H1 (cell line): ENCODE measurements around the gene QSOX1. TPM values are rescaled to one million over a fixed set of nuclear protein-coding genes. Genes with fewer than 3 reads are reported as not detected.

Experiments used
- CTCF ChIA-PET: fragments of 300-600 bp; sonication (Branson Sonifier 250); formaldehyde crosslinking; loops from one replicate; lab custom pipeline; 2021; ENCODE audit not compliant: partially characterized antibody; lab: Charles Lee
- POLR2A ChIA-PET: fragments of 300-600 bp; sonication (Branson Sonifier 250); formaldehyde crosslinking; loops from one replicate; lab custom pipeline; 2021; ENCODE audit warnings: inconsistent platforms; ENCODE audit not compliant: partially characterized antibody; lab: Charles Lee
- DNase-seq, 2 experiments: peaks; one replicate each; pipeline versions ENCODE4 v3.0.0 to v3.0.0-alpha.2; 2010 to 2022; ENCODE audit warnings: low spot score in 2 of 2, low read depth in 1 of 2, mixed read lengths in 1 of 2
- FAIRE-seq: peaks from 2 replicates; lab custom pipeline; 2011; peaks lifted over from hg19 to GRCh38; lab: Jason Lieb, UNC
- H2AFZ ChIP-seq: 2 replicates; pipeline ENCODE4 v1.8.1; 2012; ENCODE audit warnings: low read length, inconsistent platforms
- H2AK5ac ChIP-seq: 2 replicates; pipeline ENCODE4 v1.6.1; 2013; ENCODE audit warnings: low read depth, low read length
- H2BK120ac ChIP-seq: replicated peaks from 2 replicates; pipeline ENCODE3; 2013; ENCODE audit warnings: low read depth, low read length, inconsistent platforms
- H2BK12ac ChIP-seq: 2 replicates; pipeline ENCODE4 v1.6.1; 2013; ENCODE audit warnings: low read depth, low read length
- H2BK15ac ChIP-seq: 2 replicates; pipeline ENCODE4 v1.6.1; 2013; ENCODE audit warnings: low read length
- H2BK20ac ChIP-seq: 2 replicates; pipeline ENCODE4 v1.6.1; 2013; ENCODE audit warnings: low read length
- H2BK5ac ChIP-seq: 2 replicates; pipeline ENCODE4 v1.6.1; 2013; ENCODE audit warnings: low read depth, low read length
- H3K14ac ChIP-seq: 2 replicates; pipeline ENCODE4 v1.6.1; 2013; ENCODE audit warnings: inconsistent platforms; ENCODE audit not compliant: insufficient read length
- H3K18ac ChIP-seq: 2 replicates; pipeline ENCODE4 v1.6.1; 2013; ENCODE audit warnings: low read length; ENCODE audit errors: extremely low read depth
- H3K23ac ChIP-seq: 2 replicates; pipeline ENCODE4 v1.6.1; 2013; ENCODE audit warnings: inconsistent platforms; ENCODE audit not compliant: insufficient read length
- H3K23me2 ChIP-seq: 2 replicates; pipeline ENCODE4 v1.6.1; 2013; ENCODE audit warnings: low read depth, low read length
- H3K27ac ChIP-seq: 2 replicates; pipeline ENCODE4 v1.6.1; 2011; ENCODE audit warnings: low read depth, low read length, inconsistent platforms
- H3K27me3 ChIP-seq, 4 experiments: replicated peaks in 1 of 4; 1 replicate in 1 of 4; 2 replicates in 3 of 4; pipeline versions ENCODE4 v1.6.1 to v1.8.1; 2011 to 2013; ENCODE audit warnings: low read length in 3 of 4, mild to moderate bottlenecking in 3 of 4, inconsistent platforms in 2 of 4, mixed read lengths in 2 of 4, moderate library complexity in 1 of 4; ENCODE audit not compliant: control insufficient read depth in 3 of 4, insufficient read depth in 3 of 4; ENCODE audit errors: extremely low read depth in 1 of 4
- H3K36me3 ChIP-seq, 4 experiments: 2 replicates each; pipeline versions ENCODE4 v1.6.1 to v1.8.1; 2011 to 2013; ENCODE audit warnings: mild to moderate bottlenecking in 4 of 4, low read length in 3 of 4, moderate library complexity in 2 of 4, control low read depth in 1 of 4, inconsistent platforms in 1 of 4; ENCODE audit not compliant: insufficient read depth in 4 of 4, control insufficient read depth in 2 of 4
- H3K4ac ChIP-seq: replicated peaks from 2 replicates; pipeline ENCODE3; 2013; ENCODE audit warnings: low read length, low read depth, mixed read lengths, inconsistent platforms; ENCODE audit not compliant: insufficient read length
- H3K4me1 ChIP-seq, 4 experiments: replicated peaks in 1 of 4; 1 replicate in 1 of 4; 2 replicates in 3 of 4; pipeline versions ENCODE4 v1.6.1 to v1.8.1; 2011 to 2013; ENCODE audit warnings: low read length in 3 of 4, inconsistent platforms in 2 of 4, mixed read lengths in 1 of 4; ENCODE audit not compliant: insufficient read depth in 4 of 4, control insufficient read depth in 3 of 4
- H3K4me2 ChIP-seq, 2 experiments: 2 replicates each; pipeline versions ENCODE4 v1.6.1 to v1.8.1; 2011 to 2013; ENCODE audit warnings: low read depth in 2 of 2, low read length in 2 of 2, control low read depth in 1 of 2, inconsistent platforms in 1 of 2, mild to moderate bottlenecking in 1 of 2; ENCODE audit not compliant: insufficient read depth in 1 of 2
- H3K4me3 ChIP-seq, 4 experiments: fragments of 200-600, 300-600 bp in 1 of 4; sonication (generic), shearing (Covaris generic), sonication (Bioruptor Twin) in 1 of 4; 2 replicates each; pipeline versions ENCODE4 v1.5.1 to v1.8.1; 2011 to 2016; ENCODE audit warnings: low read length in 4 of 4, low read depth in 3 of 4, control low read depth in 2 of 4, inconsistent platforms in 2 of 4, mild to moderate bottlenecking in 2 of 4, mixed read lengths in 1 of 4, moderate library complexity in 1 of 4; ENCODE audit not compliant: insufficient read depth in 2 of 4; ENCODE audit errors: extremely low read depth in 1 of 4
- H3K56ac ChIP-seq: replicated peaks from 2 replicates; pipeline ENCODE3; 2013; ENCODE audit warnings: low read depth, mild to moderate bottlenecking, mixed read lengths, low read length, inconsistent platforms; ENCODE audit not compliant: insufficient read length
- H3K79me1 ChIP-seq: 2 replicates; pipeline ENCODE4 v1.6.1; 2013; ENCODE audit warnings: low read depth, low read length, control low read depth
- H3K79me2 ChIP-seq, 2 experiments: 2 replicates each; pipeline versions ENCODE4 v1.6.1 to v1.8.1; 2012 to 2013; ENCODE audit warnings: low read length in 2 of 2, mild to moderate bottlenecking in 2 of 2, inconsistent platforms in 1 of 2; ENCODE audit not compliant: insufficient read depth in 2 of 2, control insufficient read depth in 1 of 2
- H3K9ac ChIP-seq, 4 experiments: replicated peaks in 1 of 4; 1 replicate in 1 of 4; 2 replicates in 3 of 4; pipeline versions ENCODE4 v1.6.1 to v1.8.1; 2011 to 2013; ENCODE audit warnings: low read depth in 3 of 4, low read length in 3 of 4, control low read depth in 2 of 4, mild to moderate bottlenecking in 2 of 4, moderate library complexity in 2 of 4, inconsistent platforms in 1 of 4; ENCODE audit errors: extremely low read depth in 1 of 4
- H3K9me3 ChIP-seq, 2 experiments: 2 replicates each; pipeline versions ENCODE4 v1.6.1 to v1.8.1; 2012 to 2013; ENCODE audit warnings: mild to moderate bottlenecking in 2 of 2, moderate library complexity in 2 of 2, control low read depth in 1 of 2, inconsistent platforms in 1 of 2, low read depth in 1 of 2, low read length in 1 of 2, mixed read lengths in 1 of 2; ENCODE audit not compliant: insufficient read depth in 2 of 2
- H4K20me1 ChIP-seq, 2 experiments: replicated peaks in 1 of 2; 2 replicates each; pipeline versions ENCODE3 to v1.8.1; 2011 to 2013; ENCODE audit warnings: inconsistent platforms in 2 of 2, low read length in 2 of 2, mild to moderate bottlenecking in 1 of 2; ENCODE audit not compliant: insufficient read depth in 2 of 2, control insufficient read depth in 1 of 2
- H4K5ac ChIP-seq: 2 replicates; pipeline ENCODE4 v1.6.1; 2013; ENCODE audit warnings: low read length, low read depth, mixed read lengths, inconsistent platforms; ENCODE audit not compliant: insufficient read length
- H4K8ac ChIP-seq: 2 replicates; pipeline ENCODE4 v1.8.0; 2013; ENCODE audit warnings: mild to moderate bottlenecking, moderate library complexity, low read length, inconsistent platforms; ENCODE audit not compliant: insufficient read depth; ENCODE audit errors: extremely low read depth
- H4K91ac ChIP-seq: replicated peaks from 2 replicates; pipeline ENCODE3; 2013; ENCODE audit warnings: low read length, mixed read lengths, inconsistent platforms; ENCODE audit not compliant: insufficient read length
- ZNF274 ChIP-seq: IDR thresholded peaks from 2 replicates; pipeline ENCODE4 v1.7.0; 2012; ENCODE audit warnings: low read length, borderline replicate concordance; ENCODE audit errors: extremely low read depth
- WGBS, 2 experiments: shearing (Covaris generic) in 1 of 2; methylation state at CpG; one replicate each; pipeline versions ENCODE4 v1.1.6 to v1.1.7; 2013 to 2015; ENCODE audit warnings: low lambda C conversion rate in 2 of 2, mixed read lengths in 2 of 2, inconsistent platforms in 1 of 2, low coverage in 1 of 2, missing lambda C conversion rate in 1 of 2; ENCODE audit not compliant: insufficient replicate concordance in 2 of 2, insufficient coverage in 1 of 2, insufficient read length in 1 of 2; ENCODE audit errors: extremely low coverage in 1 of 2, missing lambda C conversion rate in 1 of 2; 5-methylcytosine and 5-hydroxymethylcytosine counted together
- polyA plus RNA-seq, 7 experiments: library from polyadenylated mRNA; depleted of rRNA in 3 of 7; stranded (reverse) in 5 of 7; unstranded in 2 of 7; fragments of >200 nt in 5 of 7; fragments of 200-250 nt in 2 of 7; gene quantifications; 1 replicate in 5 of 7; 2 replicates in 1 of 7; 4 replicates in 1 of 7; pipeline versions ENCODE4 v1.2.1 to v1.2.3, GENCODE V29; 2011 to 2013; ENCODE audit warnings: missing spikeins in 2 of 7, mixed read lengths in 2 of 7
- total RNA-seq: library from RNA; stranded (reverse); fragmentation: NEBNext Ultra II Directional; extraction: Animal tissue kit (Norgen Biotek cat#: 25700); gene quantifications from 2 replicates; pipeline ENCODE4 v1.2.1, GENCODE V29; 2021

The QSOX1 gene
- total and polyA plus RNA-seq, 2 of the 8 experiments (the other 6 are each of a cell fraction or from before 2014, with no cell fraction given), result 97.7 to 123 TPM

- no peaks in the 10 kb centered on the region for H3K27me3 ChIP-seq
- 92% methylated on average over 8 of the region's 8 CpGs; no CpG with 5 or more reads in 1 of the 2 experiments for WGBS, 2 experiments
- H4K91ac ChIP-seq, result no peak overlapping the region
- H2AFZ ChIP-seq, result no peak overlapping the region
- no peak overlapping the region for H2BK15ac ChIP-seq
- FAIRE-seq, result no peak
- DNase-seq, result no peak
- no peak overlapping the region; the same call in 1 of the 2 replicates for H2BK5ac ChIP-seq
- H3K27ac ChIP-seq, result no peak overlapping the region
- no peak overlapping the region for H2BK20ac ChIP-seq
- no peaks in the 10 kb centered on the region for H3K9me3 ChIP-seq
- peaks cover 6 to 17% (median 12%) of the 10 kb centered on the region in 4 experiments for H3K4me1 ChIP-seq
- H3K36me3 ChIP-seq, result no peaks in the 10 kb centered on the region; a peak in 2 of 8 replicates
- no peak overlapping the region for H4K5ac ChIP-seq
- no peak overlapping the region for H3K23ac ChIP-seq
- ChIA-PET POLR2A (interaction anchor here (0.6 kb wide), 1 partner anchor 955 kb away, joined by 3 read pairs; no protein-coding TSS in a partner anchor), CTCF (interaction anchor here (0.6 to 11.7 kb wide), 4 partner anchors 11 to 304 kb away, joined by 3 to 307 read pairs (median 4); no protein-coding TSS in a partner anchor)
- H4K8ac ChIP-seq, result no peak overlapping the region
- H2BK120ac ChIP-seq, result no peak overlapping the region
- no peak overlapping the region for H2AK5ac ChIP-seq
- no peak for TF ChIP-seq ZNF274
- no peak overlapping the region for H3K4me2 ChIP-seq
- H3K4ac ChIP-seq, result no peak overlapping the region
- H3K9ac ChIP-seq, result no peak overlapping the region
- no peak overlapping the region for H3K14ac ChIP-seq
- no peak overlapping the region for H3K56ac ChIP-seq
- H3K18ac ChIP-seq, result no peak overlapping the region
- H3K79me2 ChIP-seq, result no peaks in the 10 kb centered on the region
- H3K23me2 ChIP-seq, result no peaks in the 10 kb centered on the region
- H3K4me3 ChIP-seq, result no peak overlapping the region
- peaks cover 9% of the 10 kb centered on the region for H3K79me1 ChIP-seq
- H4K20me1 ChIP-seq, result peaks cover 3 to 14% of the 10 kb centered on the region in 2 experiments
- no peak overlapping the region for H2BK12ac ChIP-seq
These were observed 17.0 kb downstream of the QSOX1 start for GRCh38 chr1:180171691-180172090.
